T-helper 1 cell (primary cell): ENCODE measurements around the gene TMEM255B.
"Not testable (repeated sequence)": the region's sequence is repeated elsewhere in the genome, so short reads cannot be mapped to it uniquely, and the experiment has no call there.

Source experiments
- DNase-seq, 5 donors: peaks; one replicate each; pipeline ENCODE4 v3.0.0-alpha.2; 2012 to 2020

TMEM255B gene

GRCh38 chr13:113819731-113820715 lies 61.0 kb downstream of the TMEM255B start:
- no peak for DNase-seq

- DNase-seq, result no peak
Observed at GRCh38 chr13:113820813-113821651, 62.0 kb downstream of the TMEM255B start.

- DNase-seq, result no peak
Observed at GRCh38 chr13:113821847-113822246, 62.8 kb downstream of the TMEM255B start.

- no peak for DNase-seq
Observed at GRCh38 chr13:113822266-113822665, 63.2 kb downstream of the TMEM255B start.

GRCh38 chr13:113822956-113823744 lies 64.1 kb downstream of the TMEM255B start:
- DNase-seq, result no peak

- DNase-seq, result no peak
Observed at GRCh38 chr13:113823771-113824170, 64.7 kb downstream of the TMEM255B start.

- DNase-seq, result no peak
Observed at GRCh38 chr13:113825841-113826240, 66.8 kb downstream of the TMEM255B start.

GRCh38 chr13:113826446-113826845 lies 67.4 kb downstream of the TMEM255B start:
- DNase-seq, result not testable (repeated sequence)

- DNase-seq, result no peak
Observed at GRCh38 chr13:113827021-113827420, 68.0 kb downstream of the TMEM255B start.

GRCh38 chr13:113828282-113828825 lies 69.3 kb downstream of the TMEM255B start:
- no peak for DNase-seq

- DNase-seq, result not testable (repeated sequence)
Observed at GRCh38 chr13:113830426-113830950, 71.5 kb downstream of the TMEM255B start.

GRCh38 chr13:113831061-113831460 lies 72.0 kb downstream of the TMEM255B start:
- no peak for DNase-seq

- no peak for DNase-seq
Observed at GRCh38 chr13:113832205-113832604, 73.2 kb downstream of the TMEM255B start.

- DNase-seq, result no peak
Observed at GRCh38 chr13:113832631-113833030, 73.6 kb downstream of the TMEM255B start.

- no peak for DNase-seq
Observed at GRCh38 chr13:113833111-113833830, 74.2 kb downstream of the TMEM255B start.

GRCh38 chr13:113834006-113834405 lies 75.0 kb downstream of the TMEM255B start:
- not testable (repeated sequence) for DNase-seq

- DNase-seq, result no peak
Observed at GRCh38 chr13:113834496-113835200, 75.6 kb downstream of the TMEM255B start.

GRCh38 chr13:113835461-113836270 lies 76.6 kb downstream of the TMEM255B start:
- DNase-seq, result no peak

GRCh38 chr13:113836768-113837559 lies 77.9 kb downstream of the TMEM255B start:
- no peak for DNase-seq
